ENCODE results near the gene PSMD1.
"Not testable (repeated sequence)": the region's sequence is repeated elsewhere in the genome, so short reads cannot be mapped to it uniquely, and the experiment has no call there.

The PSMD1 gene

DNA sequence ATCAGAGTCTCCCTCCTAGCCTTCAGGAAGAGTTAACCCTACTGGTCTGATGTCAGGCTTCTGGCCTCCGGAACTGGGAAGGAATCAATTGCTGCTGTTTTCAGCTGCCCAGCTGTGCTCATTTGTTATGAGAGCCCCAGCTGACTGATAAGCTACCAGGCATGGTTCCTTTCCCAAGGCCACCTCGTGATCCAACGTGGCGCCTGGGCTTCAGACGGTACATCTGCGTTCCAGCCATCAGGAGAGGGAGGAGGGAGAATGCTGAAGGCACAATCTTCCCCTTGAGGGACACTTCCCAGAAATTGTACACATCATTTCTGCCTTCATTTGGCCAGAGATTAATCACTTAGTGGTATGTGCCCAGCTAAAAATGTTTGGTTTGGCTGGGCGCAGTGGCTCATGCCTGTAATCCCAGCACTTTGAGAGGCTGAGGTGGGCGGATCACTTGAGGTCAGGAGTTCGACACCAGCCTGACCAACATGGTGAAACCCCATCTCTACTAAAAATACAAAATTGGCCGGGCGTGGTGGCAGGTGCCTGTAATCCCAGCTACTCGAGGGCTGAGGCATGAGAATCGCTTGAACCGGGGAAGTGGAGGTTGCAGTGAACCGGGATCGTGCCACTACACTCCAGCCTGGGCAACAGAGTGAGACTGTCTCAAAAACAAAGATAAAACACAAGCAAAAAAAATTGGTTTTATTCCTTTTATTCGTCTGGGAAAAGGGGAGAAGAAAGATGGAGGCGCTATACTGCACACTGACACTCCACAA is 131.3 kb downstream of the PSMD1 start:
- DNase-seq (ENCODE audit: low read depth), result no peak

DNA sequence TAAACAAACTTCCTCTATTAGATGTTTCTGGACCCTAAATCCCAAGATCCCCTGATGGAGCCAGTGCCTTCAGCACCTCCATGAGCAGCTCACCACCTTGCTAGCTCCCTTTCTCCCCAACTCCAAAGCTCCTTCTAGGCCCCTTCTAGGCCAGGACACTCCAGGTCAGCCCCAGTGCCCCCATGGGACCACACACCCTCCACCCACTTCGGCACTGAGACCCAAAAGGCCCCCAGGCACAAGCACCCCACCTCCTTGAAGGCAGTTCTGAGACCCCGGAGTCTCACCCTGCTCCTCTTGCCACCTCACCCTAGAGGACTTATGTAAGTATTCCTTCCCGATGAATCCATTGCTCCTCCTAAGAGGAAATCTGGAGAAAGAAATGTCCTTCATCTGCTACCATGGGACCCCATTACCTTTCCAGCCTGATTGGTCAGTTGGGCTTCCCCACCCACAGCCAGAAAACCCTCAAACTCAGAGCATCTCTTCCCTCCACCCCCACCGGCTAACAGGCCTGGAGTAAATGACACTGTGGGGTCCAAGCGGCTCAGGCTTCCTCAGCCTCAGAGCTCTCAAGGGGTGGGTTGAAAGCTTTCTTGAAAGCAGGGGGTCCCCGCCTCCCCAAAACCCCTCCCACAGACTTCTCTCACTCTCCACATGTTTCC is 132.0 kb downstream of the PSMD1 start:
- no peak for DNase-seq (ENCODE audit: low read depth)

DNA sequence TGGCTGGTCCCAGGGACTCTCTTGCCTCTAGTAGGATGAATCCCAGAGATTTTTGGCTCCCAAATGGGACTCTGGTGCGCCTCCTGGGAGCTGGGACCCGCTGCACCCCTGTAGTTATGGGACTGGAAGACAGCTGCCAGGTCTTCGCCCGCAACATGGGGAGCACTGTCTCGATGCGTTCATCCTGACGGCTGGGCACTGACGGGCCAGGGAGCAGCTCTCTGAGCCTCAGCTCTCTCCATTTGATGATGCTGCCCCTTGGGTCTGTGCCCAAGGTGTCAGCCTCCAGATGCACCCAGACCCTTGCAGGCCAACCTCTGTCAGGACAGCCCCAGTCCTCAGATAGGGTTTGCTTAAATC is 132.5 kb downstream of the PSMD1 start:
- no peak for DNase-seq (ENCODE audit: low read depth)

DNA sequence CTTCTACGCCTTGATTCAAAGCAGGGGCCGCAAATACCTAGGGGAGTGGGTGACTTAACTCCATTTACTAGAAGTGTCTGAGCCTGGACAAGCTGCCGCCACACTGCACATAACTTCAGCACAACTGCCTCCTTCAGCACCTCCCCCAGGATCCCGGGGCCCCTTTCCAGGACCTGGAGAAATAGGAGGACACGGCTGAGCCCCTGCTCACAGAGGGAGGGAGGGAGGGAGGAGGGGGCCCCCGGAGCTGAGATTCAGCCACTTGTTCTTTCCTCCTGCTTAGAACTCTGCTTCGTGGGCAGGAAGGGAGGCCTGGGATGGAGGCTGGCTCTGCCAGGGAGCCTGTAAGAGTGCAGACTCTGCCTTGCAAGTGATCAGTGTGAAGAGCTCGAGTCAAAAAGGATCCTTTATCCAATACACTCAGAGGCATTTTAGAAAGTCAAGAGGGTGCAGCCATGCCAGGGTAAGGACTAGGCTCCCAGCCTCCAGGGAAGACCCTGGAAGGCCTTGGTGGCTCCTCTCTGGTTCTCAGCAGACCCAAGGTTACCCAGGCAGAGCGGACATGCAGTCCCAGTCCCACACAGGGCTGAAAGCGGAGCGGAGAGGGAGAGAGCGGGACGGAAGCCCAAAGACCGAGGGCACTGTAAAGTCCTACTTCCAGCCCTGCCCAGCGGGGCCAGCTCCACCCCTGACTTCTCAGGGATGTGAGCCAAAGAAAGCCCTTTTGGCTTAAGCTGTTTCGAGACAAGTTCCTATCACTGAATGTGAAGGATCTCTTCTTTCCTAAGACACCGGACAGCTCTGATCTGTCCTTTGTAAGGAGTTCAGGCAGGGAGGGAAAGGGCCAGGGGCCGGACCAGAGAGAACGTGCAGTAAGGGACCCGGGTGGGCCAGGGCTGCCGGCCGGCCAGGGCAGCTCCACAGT is 133.2 kb downstream of the PSMD1 start:
- no peak for DNase-seq (ENCODE audit: low read depth)

DNA sequence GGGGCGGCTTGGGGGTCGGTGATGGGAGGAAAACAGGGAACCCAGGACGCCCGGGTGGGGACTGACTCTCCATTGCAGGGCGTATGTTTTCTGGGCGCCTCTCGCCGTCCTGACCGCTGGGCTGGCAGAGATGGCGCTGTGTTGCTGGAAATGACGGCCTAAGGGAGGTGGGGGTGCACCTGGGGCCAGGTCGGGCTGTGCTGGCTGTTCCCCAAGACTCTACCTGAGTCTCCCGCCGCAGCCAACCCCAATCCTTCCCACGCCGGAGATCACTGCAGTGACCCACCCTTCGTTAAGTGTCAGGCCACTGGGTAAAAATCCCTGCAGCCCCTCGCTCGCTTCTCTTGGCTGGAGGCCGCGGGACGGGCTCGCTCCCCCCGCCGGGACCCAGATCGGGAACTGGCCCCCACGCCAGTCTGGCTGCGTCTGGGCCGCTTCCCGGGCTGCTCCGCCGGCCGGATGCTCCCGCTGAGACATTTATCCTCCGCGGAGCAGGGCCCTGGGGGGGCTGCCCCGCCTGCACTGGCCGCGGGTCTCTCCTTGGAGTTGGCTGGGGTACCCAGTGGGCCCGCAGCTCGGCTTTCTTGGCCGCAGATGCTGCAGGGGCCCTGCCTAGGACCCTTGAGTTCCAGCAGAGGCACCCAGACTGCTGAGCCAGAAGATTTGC is 134.0 kb downstream of the PSMD1 start:
- DNase-seq (ENCODE audit: low read depth), result no peak

DNA sequence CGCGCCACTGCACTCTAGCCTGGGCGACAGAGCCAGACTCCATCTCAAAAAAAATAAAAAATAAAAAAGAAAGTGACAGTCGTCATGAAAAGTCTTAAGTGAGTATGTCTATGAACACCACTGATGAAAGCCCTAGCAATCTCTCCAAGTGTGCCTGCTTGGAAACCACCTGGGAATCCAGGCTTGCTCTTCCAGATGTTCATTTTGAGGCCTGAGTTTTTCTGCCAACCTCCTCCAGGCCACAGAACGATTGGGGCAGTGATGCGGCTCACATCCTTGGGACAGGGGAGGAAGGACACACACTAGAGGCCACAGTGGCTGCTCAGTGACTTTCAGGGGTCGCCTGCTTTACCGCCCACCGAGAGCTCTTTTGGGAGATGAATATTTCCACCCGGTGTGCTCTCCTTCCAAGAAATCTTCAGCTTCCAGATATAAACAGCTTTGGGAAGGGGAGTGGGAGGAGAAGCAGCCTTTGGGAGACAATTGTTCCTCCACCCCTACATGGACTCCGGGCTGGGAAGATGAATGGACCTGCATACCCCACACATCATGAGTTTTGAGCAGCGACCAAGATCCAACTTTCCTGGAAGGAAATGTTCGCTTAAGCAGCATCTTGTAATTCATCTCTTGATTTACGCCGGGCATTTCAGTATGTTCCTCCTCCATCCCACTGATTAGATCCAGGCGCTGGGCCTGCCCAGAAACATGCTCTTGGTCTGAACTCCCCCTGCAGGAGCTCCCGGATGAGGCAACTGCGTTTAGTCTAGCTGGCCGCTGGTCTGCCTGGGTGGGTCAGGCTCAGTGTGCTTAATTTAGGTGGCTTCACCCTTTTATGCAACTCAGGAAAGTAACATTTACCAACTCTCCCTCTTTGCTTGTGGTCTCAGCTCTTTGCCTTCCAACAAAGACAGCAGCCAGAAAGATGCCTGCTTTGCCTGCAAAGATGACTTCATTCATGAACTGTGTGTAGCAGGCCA is 135.5 kb downstream of the PSMD1 start:
- DNase-seq (ENCODE audit: low read depth), result no peak

DNA sequence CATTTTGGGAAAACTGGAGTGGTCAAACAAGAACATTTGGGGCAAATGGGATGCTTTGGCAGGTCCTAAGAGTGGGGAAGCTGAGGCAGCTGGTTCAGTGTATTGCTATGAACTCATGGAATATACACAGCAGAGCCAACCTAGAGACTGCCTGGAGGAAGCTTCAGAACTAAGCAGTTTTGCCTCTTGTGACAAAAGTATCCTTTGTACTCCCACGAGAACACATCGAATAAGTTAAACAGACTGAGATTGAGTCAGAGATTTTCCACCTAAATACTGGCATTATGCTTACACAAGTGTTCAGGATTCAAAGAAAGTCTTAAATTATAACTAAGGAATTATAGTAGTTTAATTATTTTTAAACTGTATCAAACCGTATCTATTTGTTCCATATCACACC is 136.5 kb downstream of the PSMD1 start:
- DNase-seq (ENCODE audit: low read depth), result no peak

DNA sequence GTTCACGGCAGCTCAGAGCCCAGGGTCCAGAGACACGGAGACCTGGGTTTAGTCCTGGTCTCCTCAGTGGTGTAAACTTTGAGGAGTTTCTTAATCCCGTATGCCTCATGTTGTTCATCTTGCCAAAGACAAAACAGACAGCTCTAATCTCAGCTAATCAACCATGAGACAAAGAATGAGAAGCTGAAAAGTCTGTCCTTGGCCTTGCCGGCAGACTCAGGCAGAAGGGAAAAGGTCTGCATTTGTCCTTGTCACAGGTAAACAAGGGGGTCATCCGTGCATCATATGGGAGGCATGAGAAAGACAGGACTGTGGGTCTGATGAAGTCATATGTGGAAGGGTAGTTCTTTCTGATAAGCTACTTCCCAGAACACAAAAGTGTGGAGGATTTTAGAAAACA is 139.9 kb downstream of the PSMD1 start:
- no peak for DNase-seq (ENCODE audit: low read depth)

DNA sequence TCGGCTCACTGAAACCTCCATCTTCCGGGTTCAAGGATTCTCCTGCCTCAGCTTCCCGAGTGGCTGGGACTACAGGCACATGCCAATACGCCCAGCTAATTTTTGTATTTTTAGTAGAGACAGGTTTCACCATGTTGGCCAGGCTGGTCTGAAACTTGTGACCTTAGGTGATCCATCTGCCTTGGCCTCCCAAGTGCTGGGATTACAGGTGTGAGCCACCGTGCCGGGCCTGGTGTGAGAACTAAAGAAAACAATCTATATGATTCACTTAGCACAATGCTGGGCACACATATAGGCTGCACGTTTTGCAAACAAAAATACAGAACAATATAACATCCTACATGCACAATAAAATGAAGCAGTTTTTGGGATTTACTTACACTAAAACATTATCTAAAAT is 140.5 kb downstream of the PSMD1 start:
- DNase-seq (ENCODE audit: low read depth), result not testable (repeated sequence)

DNA sequence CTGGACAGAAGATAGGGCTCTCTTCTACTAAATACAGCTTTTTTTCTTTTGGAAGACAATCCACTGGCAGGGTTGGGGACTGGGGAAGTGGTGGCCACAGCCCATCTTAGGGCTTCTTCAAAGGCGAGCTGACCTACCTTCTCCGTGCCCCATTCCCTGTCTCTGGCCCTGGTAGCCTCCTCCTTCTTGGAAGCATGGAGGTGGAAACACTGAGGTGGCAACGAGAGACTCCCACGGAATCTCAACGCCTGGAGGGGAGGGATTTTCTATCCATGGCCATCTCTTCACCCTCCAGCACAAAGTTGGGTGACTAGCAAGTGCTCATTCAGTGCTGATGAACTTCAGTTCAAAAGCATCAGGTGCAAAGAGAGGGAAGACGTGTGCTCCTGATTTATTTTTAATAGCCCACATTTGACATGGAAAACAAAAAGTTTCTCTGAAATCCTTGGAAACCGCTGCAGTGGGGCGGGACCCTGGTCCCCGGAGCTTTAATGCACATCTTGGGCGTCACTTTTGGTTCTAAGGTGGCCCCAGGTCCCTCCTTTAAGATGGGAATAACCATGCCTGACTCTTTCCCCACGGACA is 141.1 kb downstream of the PSMD1 start:
- no peak for DNase-seq (ENCODE audit: low read depth)

DNA sequence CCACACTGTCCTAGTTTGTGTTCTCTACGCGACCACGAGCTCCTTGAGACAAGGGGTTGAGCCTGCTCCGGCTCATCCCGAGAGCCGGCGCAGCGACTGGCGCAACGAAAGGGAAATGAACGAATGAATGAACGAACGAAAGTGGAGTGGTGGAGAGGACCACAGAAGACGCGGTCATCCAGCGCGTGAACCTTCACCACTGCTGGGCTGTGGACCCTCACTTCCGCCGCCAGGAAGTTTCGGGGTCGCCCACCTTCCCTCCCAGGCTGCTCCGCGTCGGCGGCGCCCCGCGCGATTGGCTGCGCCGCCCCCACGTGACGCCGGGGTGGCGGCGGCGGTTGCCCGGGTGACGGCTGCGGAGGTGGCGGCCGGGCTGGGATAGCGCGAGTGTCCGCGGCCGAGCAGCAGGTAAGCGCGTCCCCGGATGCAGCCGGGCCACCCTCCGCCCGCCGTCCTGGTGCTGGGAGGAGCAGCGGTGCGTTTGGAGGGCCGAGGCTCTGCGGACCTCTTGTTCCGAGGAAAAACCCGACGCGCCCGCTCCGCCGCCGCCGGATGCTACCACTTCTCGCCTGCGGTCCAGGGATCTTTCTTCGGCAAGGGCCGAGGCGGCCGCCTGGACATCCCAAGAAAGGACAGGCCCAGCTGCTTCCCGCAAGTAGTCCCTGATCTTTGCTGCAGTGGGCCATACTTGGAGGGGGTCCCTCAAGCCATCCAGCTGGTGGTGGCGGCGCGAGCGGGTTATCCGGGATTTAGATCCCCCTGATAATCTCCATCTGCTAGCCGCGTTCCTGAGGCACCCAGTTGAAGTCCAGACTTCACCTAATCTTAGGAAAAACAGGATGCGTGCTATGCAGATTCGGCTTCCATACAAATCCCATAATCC is 141.9 kb downstream of the PSMD1 start, which contains the start of gene ARMC9:
ARMC9 (plus strand) TSS at position 341 of the 883 bp plus-strand sequence. CDS start 7,608 bp downstream, outside the sequence.
- peak; percentile 57 for DNase-seq (ENCODE audit: low read depth)

DNA sequence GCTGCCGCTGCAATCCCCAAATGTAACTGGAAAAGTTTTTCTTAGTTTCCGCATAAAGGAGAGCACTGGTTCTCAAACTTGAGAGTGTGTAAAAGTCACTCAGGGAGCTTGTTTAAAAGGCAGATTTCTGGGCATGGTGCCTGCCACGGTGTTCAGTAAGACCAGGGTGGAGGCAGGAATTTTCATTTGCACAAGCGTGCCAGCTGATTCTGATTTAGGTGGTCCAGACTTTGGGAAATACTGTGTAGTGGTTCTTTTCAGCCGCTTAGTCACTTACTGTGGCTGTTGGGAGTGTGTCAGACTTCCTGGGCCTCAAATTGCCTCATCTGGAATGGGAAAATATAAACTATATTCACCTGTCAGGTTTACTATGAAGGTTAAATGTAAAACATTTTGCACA is 142.6 kb downstream of the PSMD1 start:
- no peak for DNase-seq (ENCODE audit: low read depth)

DNA sequence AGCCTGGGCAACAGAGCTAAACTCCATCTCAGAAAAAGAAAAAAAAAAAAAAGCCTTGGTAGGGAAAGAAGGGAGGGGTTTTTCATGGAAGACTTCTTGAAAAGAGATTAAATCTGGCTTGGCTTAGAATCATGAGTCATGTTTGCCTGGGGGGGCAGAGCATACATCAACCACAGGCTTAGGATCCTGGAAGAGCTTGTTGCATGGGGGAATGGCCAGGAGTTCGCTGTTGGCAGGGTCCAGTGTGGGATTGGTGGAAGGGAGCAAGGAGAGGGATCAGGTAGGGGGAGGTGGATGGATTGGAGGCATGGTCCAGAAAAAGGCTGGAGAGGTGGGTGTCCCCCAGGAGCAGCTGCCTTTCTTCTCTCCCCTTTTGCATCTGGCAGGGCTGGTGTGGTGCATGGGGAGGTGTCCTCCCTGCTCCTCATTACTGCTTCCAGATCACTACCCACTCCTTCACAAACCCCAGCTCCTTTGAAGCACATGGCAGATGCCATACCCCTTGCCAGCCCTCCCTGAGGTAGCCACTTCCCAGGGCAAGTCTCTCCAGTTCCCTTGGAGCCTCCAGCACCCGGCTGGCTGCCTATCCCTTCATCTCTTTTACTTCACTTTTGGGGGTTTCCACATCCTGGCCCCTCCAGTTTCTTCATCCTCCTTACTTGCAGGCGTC is 144.3 kb downstream of the PSMD1 start:
- no peak for DNase-seq (ENCODE audit: low read depth)

DNA sequence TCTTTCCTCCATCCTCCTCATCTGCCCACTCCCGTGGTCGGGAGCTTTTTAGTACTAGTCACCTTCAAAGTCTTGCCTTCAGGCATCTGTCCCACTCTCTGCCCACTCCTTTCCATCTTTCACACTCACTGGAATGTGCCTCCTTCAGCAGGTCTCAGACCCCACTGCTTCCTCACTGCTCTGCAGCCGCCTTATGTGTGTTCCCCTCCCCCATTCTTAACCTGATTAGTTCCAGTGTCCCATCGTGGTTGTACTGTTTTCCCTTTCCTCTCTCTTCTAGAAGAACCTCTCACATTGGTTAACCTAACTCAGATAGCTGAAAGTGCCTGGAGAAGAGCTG is 144.8 kb downstream of the PSMD1 start:
- DNase-seq (ENCODE audit: low read depth), result no peak

DNA sequence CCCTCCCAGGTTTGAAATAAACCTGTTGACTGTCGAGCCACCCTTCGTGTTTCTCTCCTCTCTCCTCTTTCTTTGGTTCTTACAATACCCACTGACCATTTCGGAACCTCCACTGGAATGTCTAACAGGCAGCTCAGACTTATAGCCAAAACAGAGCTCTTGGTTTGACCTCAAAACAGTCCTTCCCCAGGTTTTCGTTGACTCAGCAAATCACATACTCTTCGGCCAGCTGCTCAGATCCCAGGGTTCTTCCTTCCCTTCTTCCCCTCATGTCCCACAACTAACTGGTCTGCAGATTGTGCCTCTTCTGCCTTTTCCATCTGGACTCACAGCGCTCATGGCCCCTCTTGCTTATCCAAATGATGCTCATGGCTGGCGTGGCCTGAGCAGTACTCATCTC is 146.4 kb downstream of the PSMD1 start:
- DNase-seq (ENCODE audit: low read depth), result no peak

DNA sequence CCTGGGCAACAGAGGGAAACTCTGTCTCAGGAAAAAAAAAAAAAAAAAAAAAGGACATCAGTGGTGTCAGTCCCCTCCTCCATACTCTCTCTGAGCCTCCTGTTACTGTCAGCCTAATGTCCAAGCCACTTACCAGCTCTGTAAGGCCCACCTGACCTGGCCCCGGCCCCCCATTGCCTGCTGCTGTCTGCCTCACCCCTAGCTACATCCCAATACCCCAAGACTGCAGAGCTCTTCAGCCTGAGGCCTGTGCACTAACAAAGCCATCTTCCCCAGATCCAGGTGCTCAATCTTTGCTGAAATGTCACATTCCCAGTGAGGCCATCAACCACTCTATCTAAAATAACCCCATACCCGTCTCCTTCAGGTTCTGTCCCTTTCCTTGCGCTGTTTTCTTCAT is 147.5 kb downstream of the PSMD1 start:
- no peak for DNase-seq (ENCODE audit: low read depth)

DNA sequence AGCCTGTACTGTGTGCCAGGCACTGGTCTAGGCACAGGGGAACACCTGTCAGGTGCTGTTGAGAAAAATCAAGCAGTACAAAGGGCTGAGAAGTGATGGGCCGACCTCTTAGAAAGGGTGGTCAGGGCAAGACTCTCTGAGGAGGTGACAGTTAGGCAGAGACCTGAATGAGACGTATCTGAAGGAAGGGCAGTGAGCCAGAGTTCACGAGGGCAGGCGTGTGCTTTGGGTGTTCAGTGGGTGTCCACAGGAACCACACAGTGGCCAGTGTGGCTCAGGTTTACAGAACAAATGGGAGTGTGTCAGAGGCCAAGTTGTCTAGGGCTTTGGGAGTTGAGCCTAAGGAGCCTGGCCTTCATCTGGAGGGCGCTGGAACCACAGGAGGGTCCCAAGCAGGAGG is 147.9 kb downstream of the PSMD1 start:
- DNase-seq (ENCODE audit: low read depth), result no peak

DNA sequence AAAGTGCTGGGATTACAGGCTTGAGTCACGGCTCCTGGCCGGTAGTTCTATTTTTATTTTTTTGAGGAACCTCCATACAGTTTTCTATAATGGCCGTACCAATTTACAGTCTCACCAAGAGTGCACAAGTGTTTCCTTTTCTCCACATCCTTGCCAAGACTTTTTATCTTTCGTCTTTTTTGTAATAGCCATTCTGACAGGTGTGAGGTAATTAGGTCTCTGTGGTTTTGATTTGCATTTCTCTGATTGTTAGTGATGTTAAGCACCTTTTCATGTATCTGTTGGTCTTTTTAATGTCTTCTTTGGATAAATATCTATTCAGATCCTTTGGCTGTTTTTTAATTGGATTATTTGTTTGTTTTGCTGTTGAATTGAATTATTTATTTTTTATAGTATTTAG is 151.1 kb downstream of the PSMD1 start:
- no peak for DNase-seq (ENCODE audit: low read depth)

DNA sequence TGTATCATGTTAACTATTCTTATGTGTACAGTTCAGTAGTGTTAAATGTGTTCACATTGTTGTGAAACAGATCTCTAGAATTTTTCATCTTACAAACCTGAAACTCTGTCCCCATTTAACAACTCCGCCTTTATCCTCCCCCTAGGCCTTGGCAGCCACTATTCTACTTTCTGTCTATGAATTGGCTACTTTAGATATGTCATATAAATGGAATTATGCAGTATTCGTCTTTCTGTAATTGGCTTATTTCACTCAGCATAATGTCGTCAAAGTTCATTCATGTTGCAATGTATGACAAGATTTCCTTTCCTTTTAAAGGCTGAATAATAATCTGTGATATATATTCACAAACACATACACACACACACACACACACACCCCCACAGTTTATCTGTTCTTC is 154.1 kb downstream of the PSMD1 start:
- no peak for DNase-seq (ENCODE audit: low read depth)
